ENCODE measurements around the gene NRARP. TPM values are rescaled to one million over a fixed set of nuclear protein-coding genes. Genes with fewer than 3 reads are reported as not detected.

Gene NRARP, protein sequence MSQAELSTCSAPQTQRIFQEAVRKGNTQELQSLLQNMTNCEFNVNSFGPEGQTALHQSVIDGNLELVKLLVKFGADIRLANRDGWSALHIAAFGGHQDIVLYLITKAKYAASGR
- total RNA-seq (2022; extraction: Qiagen RNA extraction; ENCODE audit: low read depth), result 1.9 to 7.2 TPM (median 5.6 TPM) in 5 replicates

DNA sequence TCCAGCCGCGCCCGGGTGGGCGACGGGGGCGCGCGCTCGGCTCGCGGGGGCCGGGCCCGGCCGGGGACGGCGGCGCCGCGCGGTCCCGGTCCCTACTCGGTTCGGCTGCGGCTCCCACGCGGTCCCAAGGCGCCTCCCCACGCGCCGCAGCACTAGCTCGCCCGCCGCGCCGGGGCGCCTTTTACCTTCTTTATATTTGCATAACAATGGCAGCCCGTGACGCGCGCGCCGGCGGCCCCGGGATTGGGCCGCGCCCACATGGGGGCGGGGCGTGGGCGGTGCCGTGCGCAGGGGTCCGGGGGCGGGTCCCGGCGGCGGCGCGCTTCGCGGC lies at the start of gene NRARP:
NRARP (minus strand) TSS at position 154 of the 331 bp plus-strand sequence. CDS start 343 bp downstream, outside the sequence.

DNA sequence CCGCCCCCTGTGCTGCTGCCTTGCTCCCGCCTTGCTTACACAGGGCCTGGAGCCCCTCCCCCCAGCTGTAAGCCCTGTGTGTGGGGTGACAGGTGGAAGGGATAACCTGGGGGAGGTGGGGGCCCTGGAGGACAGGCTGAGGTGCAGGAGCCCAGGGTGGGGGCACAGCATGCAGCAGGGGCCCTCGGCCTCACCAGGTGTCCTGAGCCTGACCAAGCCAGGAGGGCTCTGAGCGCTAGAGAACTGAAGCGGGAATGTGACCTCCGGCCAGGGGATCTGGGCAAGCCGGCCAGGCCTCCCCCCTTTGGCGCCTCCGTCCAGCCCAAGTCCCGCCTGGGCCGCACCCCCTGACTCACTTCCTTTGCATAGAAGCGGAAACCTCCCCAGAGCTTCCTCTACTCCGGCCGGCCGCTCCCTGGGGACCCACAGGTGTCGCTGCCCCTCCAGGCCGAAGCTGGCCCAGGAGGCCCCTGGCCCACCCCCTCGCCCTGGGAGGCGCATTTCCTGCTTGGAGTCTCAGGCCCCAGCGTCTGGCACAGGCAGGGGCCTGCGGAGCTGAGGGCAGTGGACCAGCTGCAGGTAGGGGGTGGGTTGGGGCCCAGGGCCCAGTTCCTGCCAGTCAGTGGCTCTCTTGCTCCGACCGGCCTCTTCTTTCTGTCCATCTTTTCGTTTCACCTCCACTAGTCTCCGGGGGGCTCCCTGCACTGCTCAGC lies 24.6 kb downstream of the NRARP start, which contains the start of gene TOR4A:
TOR4A (plus strand) TSS at position 398 of the 713 bp plus-strand sequence. CDS start 964 bp downstream, outside the sequence.

DNA sequence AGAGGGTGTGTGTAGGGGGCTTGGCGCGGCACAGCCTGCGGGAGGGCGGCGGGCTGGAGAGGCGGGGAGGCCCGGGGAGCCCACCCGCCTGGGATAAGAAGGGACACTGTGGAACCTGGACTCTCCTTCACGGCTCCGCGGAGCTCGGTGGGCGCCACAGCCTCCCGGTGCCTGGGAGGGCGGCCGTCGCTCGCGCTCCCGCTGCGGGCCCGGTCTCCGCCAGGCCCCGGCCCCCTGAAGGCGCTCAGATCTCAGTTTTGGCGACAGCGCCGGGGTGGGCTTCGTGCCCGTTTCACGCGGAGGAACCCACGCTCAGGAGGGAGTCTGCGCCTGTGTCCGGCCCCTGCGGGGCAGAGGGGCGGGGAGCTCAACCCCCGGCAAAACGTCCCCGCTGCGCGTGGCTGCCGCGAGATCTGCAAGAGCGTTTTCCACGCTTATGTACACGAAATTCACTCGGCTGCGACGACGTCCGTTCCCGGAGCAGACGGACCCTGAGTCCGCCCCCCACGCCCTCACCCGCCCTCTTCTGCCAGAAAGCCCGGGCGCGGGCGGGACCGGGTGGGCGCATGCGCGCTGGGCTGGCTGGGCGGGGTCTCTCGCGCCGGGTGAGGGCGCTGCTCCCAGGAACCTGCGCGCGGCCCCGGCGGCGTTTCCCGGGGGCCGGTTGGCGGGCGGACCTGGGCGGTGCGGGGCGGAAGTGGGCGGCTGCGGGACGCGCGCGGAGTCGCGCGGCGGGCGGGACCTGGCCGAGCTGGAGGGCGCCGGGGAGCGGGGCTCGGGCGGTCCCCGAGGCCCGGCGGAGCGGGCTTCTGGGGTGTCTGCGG lies 47.2 kb downstream of the NRARP start, which contains the start of gene NELFB:
NELFB (plus strand) TSS at position 704 of the 824 bp plus-strand sequence.

GRCh38 chr9:137251194-137251461 lies 50.9 kb downstream of the NRARP start, which contains the start of gene STPG3:
Gene STPG3 (plus strand): TSS chr9:137251286. CDS start chr9:137251287, 1 bp downstream.

Other genes with a start within 250 kb of the NRARP start
- gene ENTPD2, start 248.2 kb downstream of the NRARP start, total RNA-seq (2022; extraction: Qiagen RNA extraction; ENCODE audit: low read depth), result 1.0 to 2.3 TPM (median 1.5 TPM) in 5 replicates
- 12.1 to 27.8 TPM (median 24.6 TPM) in 5 replicates for gene SAPCD2, start 231.7 kb downstream of the NRARP start, total RNA-seq (2022; extraction: Qiagen RNA extraction; ENCODE audit: low read depth)
- gene UAP1L1, start 224.8 kb downstream of the NRARP start, total RNA-seq (2022; extraction: Qiagen RNA extraction; ENCODE audit: low read depth), result 9.0 to 14.6 TPM (median 11.9 TPM) in 5 replicates
- gene MAN1B1, start 215.3 kb downstream of the NRARP start, total RNA-seq (2022; extraction: Qiagen RNA extraction; ENCODE audit: low read depth), result 33.8 to 56.7 TPM (median 50.2 TPM) in 5 replicates
- gene DPP7, start 187.5 kb downstream of the NRARP start, total RNA-seq (2022; extraction: Qiagen RNA extraction; ENCODE audit: low read depth), result 52.8 to 134 TPM (median 106 TPM) in 5 replicates
- 0.14 to 0.76 TPM (median 0.27 TPM) in 5 replicates for gene GRIN1, start 163.1 kb downstream of the NRARP start, total RNA-seq (2022; extraction: Qiagen RNA extraction; ENCODE audit: low read depth)
- 0.39 to 2.0 TPM (median 1.6 TPM) in 5 replicates for gene LRRC26, start 132.2 kb downstream of the NRARP start, total RNA-seq (2022; extraction: Qiagen RNA extraction; ENCODE audit: low read depth)
- not detected in 5 replicates for gene TMEM210, start 130.2 kb downstream of the NRARP start, total RNA-seq (2022; extraction: Qiagen RNA extraction; ENCODE audit: low read depth)
- gene ANAPC2, start 113.7 kb downstream of the NRARP start, total RNA-seq (2022; extraction: Qiagen RNA extraction; ENCODE audit: low read depth), result 19.0 to 41.0 TPM (median 34.9 TPM) in 5 replicates
- gene SSNA1, start 113.6 kb downstream of the NRARP start, total RNA-seq (2022; extraction: Qiagen RNA extraction; ENCODE audit: low read depth), result 85.9 to 156 TPM (median 148 TPM) in 5 replicates
- 5.5 to 10.4 TPM (median 10.2 TPM) in 5 replicates for gene TPRN, start 101.5 kb downstream of the NRARP start, total RNA-seq (2022; extraction: Qiagen RNA extraction; ENCODE audit: low read depth)
- 29.5 to 49.4 TPM (median 47.9 TPM) in 5 replicates for gene TMEM203, start 96.6 kb downstream of the NRARP start, total RNA-seq (2022; extraction: Qiagen RNA extraction; ENCODE audit: low read depth)
- gene NDOR1, start 96.6 kb downstream of the NRARP start, total RNA-seq (2022; extraction: Qiagen RNA extraction; ENCODE audit: low read depth), result 7.4 to 20.8 TPM (median 16.2 TPM) in 5 replicates
- gene RNF208, start 80.0 kb downstream of the NRARP start, total RNA-seq (2022; extraction: Qiagen RNA extraction; ENCODE audit: low read depth), result 0.79 to 2.6 TPM (median 2.0 TPM) in 5 replicates
- gene CYSRT1, start 77.1 kb downstream of the NRARP start, total RNA-seq (2022; extraction: Qiagen RNA extraction; ENCODE audit: low read depth), result 2.8 to 5.4 TPM (median 4.2 TPM) in 5 replicates
- 0.13 to 0.58 TPM (median 0.39 TPM) in 4 of 5 replicates, not detected in the other for gene RNF224, start 74.8 kb downstream of the NRARP start, total RNA-seq (2022; extraction: Qiagen RNA extraction; ENCODE audit: low read depth)
- gene SLC34A3, start 71.4 kb downstream of the NRARP start, total RNA-seq (2022; extraction: Qiagen RNA extraction; ENCODE audit: low read depth), result 0.13 to 0.19 TPM in 2 of 5 replicates, not detected in the others
- 522 to 871 TPM (median 814 TPM) in 5 replicates for gene TUBB4B, start 61.0 kb downstream of the NRARP start, total RNA-seq (2022; extraction: Qiagen RNA extraction; ENCODE audit: low read depth)
- not detected in 5 replicates for gene STPG3, start 51.0 kb downstream of the NRARP start, total RNA-seq (2022; extraction: Qiagen RNA extraction; ENCODE audit: low read depth)
- 36.5 to 63.8 TPM (median 58.5 TPM) in 5 replicates for gene NELFB, start 46.9 kb downstream of the NRARP start, total RNA-seq (2022; extraction: Qiagen RNA extraction; ENCODE audit: low read depth)
- 13.6 to 33.0 TPM (median 30.5 TPM) in 5 replicates for gene TOR4A, start 24.5 kb downstream of the NRARP start, total RNA-seq (2022; extraction: Qiagen RNA extraction; ENCODE audit: low read depth)
- 2.5 to 6.8 TPM (median 6.4 TPM) in 5 replicates for gene EXD3, start 120.9 kb upstream of the NRARP start, total RNA-seq (2022; extraction: Qiagen RNA extraction; ENCODE audit: low read depth)
- 0.53 to 2.1 TPM (median 1.9 TPM) in 5 replicates for gene NOXA1, start 121.1 kb upstream of the NRARP start, total RNA-seq (2022; extraction: Qiagen RNA extraction; ENCODE audit: low read depth)
- gene ENTPD8, start 139.1 kb upstream of the NRARP start, total RNA-seq (2022; extraction: Qiagen RNA extraction; ENCODE audit: low read depth), result 0.18 to 0.29 TPM (median 0.19 TPM) in 5 replicates
- gene NSMF, start 157.1 kb upstream of the NRARP start, total RNA-seq (2022; extraction: Qiagen RNA extraction; ENCODE audit: low read depth), result 28.4 to 48.9 TPM (median 43.2 TPM) in 5 replicates
- 0.28 to 1.2 TPM (median 1.1 TPM) in 5 replicates for gene PNPLA7, start 248.1 kb upstream of the NRARP start, total RNA-seq (2022; extraction: Qiagen RNA extraction; ENCODE audit: low read depth)
- gene MRPL41, start 249.6 kb upstream of the NRARP start, total RNA-seq (2022; extraction: Qiagen RNA extraction; ENCODE audit: low read depth), result 43.8 to 100 TPM (median 90.0 TPM) in 5 replicates

Data from A549 treated with ZK216348 at 1 μM for 4 hours (cell line).